ENCODE results near the gene FAM234A.
"Not testable (repeated sequence)": the region's sequence is repeated elsewhere in the genome, so short reads cannot be mapped to it uniquely, and the experiment has no call there.

Gene FAM234A

DNA sequence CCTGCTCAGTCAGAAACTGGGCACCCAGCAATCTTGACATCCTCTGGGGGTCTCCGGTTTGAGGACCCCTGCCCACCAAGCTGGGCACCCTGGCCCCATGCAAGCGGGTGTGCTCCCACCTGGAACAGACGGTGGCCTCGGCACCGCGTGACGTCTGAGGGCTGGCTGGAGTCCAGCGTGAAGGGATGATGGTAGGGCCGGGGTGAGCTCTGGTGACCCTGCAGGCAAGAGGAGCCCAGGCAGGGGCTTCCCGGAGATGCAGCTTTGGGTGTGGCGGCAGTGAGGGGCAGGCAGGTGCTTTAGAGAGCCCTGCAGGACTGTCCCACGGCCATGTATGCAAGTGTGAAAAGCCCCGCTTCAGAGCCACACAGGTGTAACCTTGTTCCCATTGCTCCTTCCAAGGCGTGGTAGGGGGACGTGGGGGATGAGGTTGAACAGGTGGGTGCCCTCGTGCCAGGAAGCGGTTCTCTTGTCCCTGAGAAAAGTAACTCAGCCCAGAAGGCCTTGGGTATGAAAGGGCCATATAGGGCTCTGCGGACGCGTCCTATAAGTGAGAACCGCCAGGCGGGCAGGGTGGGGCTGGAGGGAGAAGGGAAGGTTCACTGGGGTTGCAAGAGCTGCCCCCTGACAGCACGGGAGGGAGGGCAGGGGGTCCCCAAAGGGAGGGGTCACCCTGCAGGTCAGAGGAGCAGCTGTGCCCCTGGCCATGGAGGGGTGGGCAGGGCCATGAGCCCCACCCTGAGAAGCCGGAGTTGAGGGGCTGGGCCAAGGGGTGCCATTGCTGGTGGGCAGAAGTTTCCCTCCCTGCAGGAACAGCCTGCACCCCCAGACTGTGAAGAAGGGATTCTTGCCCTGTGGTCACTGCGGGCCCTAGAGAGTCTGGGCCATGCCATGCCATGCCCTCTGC lies 31.9 kb downstream of the FAM234A start:
- TF ChIP-seq, protein P1, sequence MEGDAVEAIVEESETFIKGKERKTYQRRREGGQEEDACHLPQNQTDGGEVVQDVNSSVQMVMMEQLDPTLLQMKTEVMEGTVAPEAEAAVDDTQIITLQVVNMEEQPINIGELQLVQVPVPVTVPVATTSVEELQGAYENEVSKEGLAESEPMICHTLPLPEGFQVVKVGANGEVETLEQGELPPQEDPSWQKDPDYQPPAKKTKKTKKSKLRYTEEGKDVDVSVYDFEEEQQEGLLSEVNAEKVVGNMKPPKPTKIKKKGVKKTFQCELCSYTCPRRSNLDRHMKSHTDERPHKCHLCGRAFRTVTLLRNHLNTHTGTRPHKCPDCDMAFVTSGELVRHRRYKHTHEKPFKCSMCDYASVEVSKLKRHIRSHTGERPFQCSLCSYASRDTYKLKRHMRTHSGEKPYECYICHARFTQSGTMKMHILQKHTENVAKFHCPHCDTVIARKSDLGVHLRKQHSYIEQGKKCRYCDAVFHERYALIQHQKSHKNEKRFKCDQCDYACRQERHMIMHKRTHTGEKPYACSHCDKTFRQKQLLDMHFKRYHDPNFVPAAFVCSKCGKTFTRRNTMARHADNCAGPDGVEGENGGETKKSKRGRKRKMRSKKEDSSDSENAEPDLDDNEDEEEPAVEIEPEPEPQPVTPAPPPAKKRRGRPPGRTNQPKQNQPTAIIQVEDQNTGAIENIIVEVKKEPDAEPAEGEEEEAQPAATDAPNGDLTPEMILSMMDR (IDR thresholded peaks at IDR 0.05; ENCODE audit: poor library complexity, severe bottlenecking) = no peak
- ATAC-seq (ENCODE audit: low read depth) (no peak; the same call in 2 of the 3 replicates), DNase-seq (ENCODE audit: low spot score) (no peak)
- Histone ChIP-seq H3K36me3 (ENCODE audit: low read depth) (no peaks in the 10 kb centered on the region), H3K27ac (ENCODE audit: poor library complexity, severe bottlenecking) (no peak overlapping the region), H3K9me3 (ENCODE audit: severe bottlenecking) (no peaks in the 10 kb centered on the region), H3K27me3 (ENCODE audit: insufficient read depth, poor library complexity, severe bottlenecking) (no peaks in the 10 kb centered on the region), H3K4me1 (ENCODE audit: insufficient read depth, poor library complexity, severe bottlenecking) (peaks cover 5% of the 10 kb centered on the region), H3K4me3 (ENCODE audit: severe bottlenecking) (no peak overlapping the region)

DNA sequence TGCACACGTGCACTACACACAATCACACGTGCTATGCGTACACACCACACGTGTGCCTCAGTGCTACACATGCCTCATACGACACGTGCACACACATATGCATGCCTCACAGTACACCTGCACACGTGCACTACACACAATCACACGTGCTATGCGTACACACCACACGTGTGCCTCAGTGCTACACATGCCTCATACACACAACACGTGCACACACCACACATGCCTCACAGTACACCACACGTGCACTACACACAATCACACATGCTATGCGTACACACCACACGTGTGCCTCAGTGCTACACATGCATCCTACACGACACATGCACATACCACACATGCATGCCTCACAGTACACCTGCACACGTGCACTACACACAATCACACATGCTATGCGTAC lies 32.9 kb downstream of the FAM234A start:
- H3K27ac ChIP-seq (ENCODE audit: poor library complexity, severe bottlenecking); ATAC-seq (ENCODE audit: low read depth); H3K4me3 ChIP-seq (ENCODE audit: severe bottlenecking); H3K9me3 ChIP-seq (ENCODE audit: severe bottlenecking); H3K27me3 ChIP-seq (ENCODE audit: insufficient read depth, poor library complexity, severe bottlenecking); DNase-seq (ENCODE audit: low spot score); H3K36me3 ChIP-seq (ENCODE audit: low read depth); H3K4me1 ChIP-seq (ENCODE audit: insufficient read depth, poor library complexity, severe bottlenecking): not testable (repeated sequence)

- TF ChIP-seq, protein P1 (IDR thresholded peaks at IDR 0.05; ENCODE audit: poor library complexity, severe bottlenecking) = no peak
- Histone ChIP-seq H3K4me3 (ENCODE audit: severe bottlenecking) (no peak overlapping the region), H3K27me3 (ENCODE audit: insufficient read depth, poor library complexity, severe bottlenecking) (no peaks in the 10 kb centered on the region), H3K36me3 (ENCODE audit: low read depth) (no peaks in the 10 kb centered on the region), H3K27ac (ENCODE audit: poor library complexity, severe bottlenecking) (no peak overlapping the region), H3K4me1 (ENCODE audit: insufficient read depth, poor library complexity, severe bottlenecking) (peaks cover 5% of the 10 kb centered on the region), H3K9me3 (ENCODE audit: severe bottlenecking) (no peaks in the 10 kb centered on the region)
- DNase-seq (ENCODE audit: low spot score) (no peak), ATAC-seq (ENCODE audit: low read depth) (peak; percentile 22)
Observed at GRCh38 chr16:268141-269053, 33.8 kb downstream of the FAM234A start.

GRCh38 chr16:269061-269796 lies 34.6 kb downstream of the FAM234A start:
- no peak for ATAC-seq (ENCODE audit: low read depth)
- no peak overlapping the region for H3K4me3 ChIP-seq (ENCODE audit: severe bottlenecking)
- no peaks in the 10 kb centered on the region for H3K9me3 ChIP-seq (ENCODE audit: severe bottlenecking)
- no peak for DNase-seq (ENCODE audit: low spot score)
- TF ChIP-seq, protein P1 (IDR thresholded peaks at IDR 0.05; ENCODE audit: poor library complexity, severe bottlenecking) = no peak
- H3K4me1 ChIP-seq (ENCODE audit: insufficient read depth, poor library complexity, severe bottlenecking) = peaks cover 5% of the 10 kb centered on the region
- H3K36me3 ChIP-seq (ENCODE audit: low read depth) = no peaks in the 10 kb centered on the region
- H3K27ac ChIP-seq (ENCODE audit: poor library complexity, severe bottlenecking) = no peak overlapping the region
- H3K27me3 ChIP-seq (ENCODE audit: insufficient read depth, poor library complexity, severe bottlenecking) = no peaks in the 10 kb centered on the region
